NCI-H1694 (cell line): Measurements from ENCODE around the gene TMEM14C.
"Not testable (repeated sequence)": the region's sequence is repeated elsewhere in the genome, so short reads cannot be mapped to it uniquely, and the experiment has no call there.

ENCODE experiments used
- DNase-seq: peaks from one replicate; lab custom pipeline; 2025; lab: John Stamatoyannopoulos, UW

The TMEM14C gene

GRCh38 chr6:10720960-10721849 is 1.7 kb upstream of the TMEM14C start:
- DNase-seq: not testable (repeated sequence)

GRCh38 chr6:10721850-10722569 is 860 bp upstream of the TMEM14C start:
- DNase-seq: no peak

- no peak for DNase-seq
Observed at GRCh38 chr6:10722570-10722819, 375 bp upstream of the TMEM14C start.

GRCh38 chr6:10723567-10723881 is 654 bp downstream of the TMEM14C start:
- DNase-seq: no peak

- DNase-seq: no peak
Observed at GRCh38 chr6:10725044-10725443, 2.2 kb downstream of the TMEM14C start.

- no peak for DNase-seq
Observed at GRCh38 chr6:10725716-10726115, 2.8 kb downstream of the TMEM14C start.

- no peak for DNase-seq
Observed at GRCh38 chr6:10730254-10730653, 7.4 kb downstream of the TMEM14C start.

GRCh38 chr6:10733151-10733715 is 10.4 kb downstream of the TMEM14C start:
- DNase-seq: no peak

GRCh38 chr6:10733863-10734262 is 11.0 kb downstream of the TMEM14C start:
- no peak for DNase-seq

GRCh38 chr6:10736731-10737130 is 13.9 kb downstream of the TMEM14C start:
- peak; percentile 14 for DNase-seq

- DNase-seq: no peak
Observed at GRCh38 chr6:10740061-10740460, 17.2 kb downstream of the TMEM14C start.

- DNase-seq: not testable (repeated sequence)
Observed at GRCh38 chr6:10741643-10742042, 18.8 kb downstream of the TMEM14C start.

GRCh38 chr6:10742251-10742650 is 19.4 kb downstream of the TMEM14C start:
- no peak for DNase-seq

GRCh38 chr6:10743515-10743914 is 20.6 kb downstream of the TMEM14C start:
- DNase-seq: no peak

- no peak for DNase-seq
Observed at GRCh38 chr6:10745116-10745515, 22.2 kb downstream of the TMEM14C start.

GRCh38 chr6:10746915-10747250 is 24.0 kb downstream of the TMEM14C start:
- DNase-seq: no peak

- peak; percentile 98 for DNase-seq
Observed at GRCh38 chr6:10747251-10747972, 24.5 kb downstream of the TMEM14C start, which contains the start of gene TMEM14B. Gene TMEM14B (plus strand): TSS chr6:10747805. CDS start chr6:10749246, 1,441 bp downstream.

GRCh38 chr6:10749734-10750133 is 26.9 kb downstream of the TMEM14C start:
- DNase-seq: no peak

GRCh38 chr6:10750568-10750967 is 27.7 kb downstream of the TMEM14C start:
- DNase-seq: not testable (repeated sequence)

- DNase-seq: not testable (repeated sequence)
Observed at GRCh38 chr6:10751757-10752156, 28.9 kb downstream of the TMEM14C start.

- no peak for DNase-seq
Observed at GRCh38 chr6:10756085-10756484, 33.2 kb downstream of the TMEM14C start.

- DNase-seq: peak; percentile 35
Observed at GRCh38 chr6:10759312-10759839, 36.5 kb downstream of the TMEM14C start.
